GM23338 (cell line): ENCODE measurements around the gene PLIN4.

Source experiments
- CTCF ChIP-seq, 2 experiments: fragments of 200-600 bp in 1 of 2; sonication (generic) in 1 of 2; conservative IDR thresholded peaks; 2 replicates each; pipeline versions ENCODE4 v1.5.1 to v1.6.1; 2016 to 2017; ENCODE audit warnings: antibody characterized with exemption in 2 of 2, low read depth in 2 of 2, mild to moderate bottlenecking in 2 of 2, moderate library complexity in 1 of 2
- EZH2 ChIP-seq: fragments of 200-600 bp; sonication (generic); IDR thresholded peaks from one replicate; pipeline ENCODE4 v1.8.0; 2017; ENCODE audit warnings: antibody characterized with exemption, mild to moderate bottlenecking, low read depth; ENCODE audit not compliant: unreplicated experiment
- EZH2phosphoT487 ChIP-seq: fragments of 200-600 bp; sonication (generic); IDR thresholded peaks from one replicate; pipeline ENCODE4 v1.8.1; 2018; ENCODE audit warnings: antibody characterized with exemption; ENCODE audit not compliant: unreplicated experiment
- NANOG ChIP-seq: IDR thresholded peaks from 2 replicates; pipeline ENCODE4 v1.6.1; 2016; ENCODE audit warnings: antibody characterized with exemption, borderline replicate concordance
- POLR2AphosphoS5 ChIP-seq: IDR thresholded peaks from 2 replicates; pipeline ENCODE4 v1.6.1; 2016; ENCODE audit warnings: antibody characterized with exemption, low read depth

GRCh38 chr19:4542896-4543841 lies 24.9 kb upstream of the PLIN4 start:
- TF ChIP-seq POLR2AphosphoS5 (no peak), CTCF (conservative IDR thresholded peaks at IDR 0.05; ENCODE audit: low read depth in 2 of 2) (no peak), EZH2 (no peak), NANOG (no peak), EZH2phosphoT487 (no peak)
